OCI-M2 (cell line): Measurements from ENCODE around the gene WNT10A.

Experiments
- DNase-seq: peaks from one replicate; lab custom pipeline; 2025; ENCODE audit not compliant: unreplicated experiment; lab: John Stamatoyannopoulos, UW

WNT10A gene

GRCh38 chr2:218892693-218893348 is 12.2 kb downstream of the WNT10A start:
- no peak for DNase-seq

- DNase-seq, result no peak
These were observed 12.9 kb downstream of the WNT10A start for GRCh38 chr2:218893349-218894150.

DNA sequence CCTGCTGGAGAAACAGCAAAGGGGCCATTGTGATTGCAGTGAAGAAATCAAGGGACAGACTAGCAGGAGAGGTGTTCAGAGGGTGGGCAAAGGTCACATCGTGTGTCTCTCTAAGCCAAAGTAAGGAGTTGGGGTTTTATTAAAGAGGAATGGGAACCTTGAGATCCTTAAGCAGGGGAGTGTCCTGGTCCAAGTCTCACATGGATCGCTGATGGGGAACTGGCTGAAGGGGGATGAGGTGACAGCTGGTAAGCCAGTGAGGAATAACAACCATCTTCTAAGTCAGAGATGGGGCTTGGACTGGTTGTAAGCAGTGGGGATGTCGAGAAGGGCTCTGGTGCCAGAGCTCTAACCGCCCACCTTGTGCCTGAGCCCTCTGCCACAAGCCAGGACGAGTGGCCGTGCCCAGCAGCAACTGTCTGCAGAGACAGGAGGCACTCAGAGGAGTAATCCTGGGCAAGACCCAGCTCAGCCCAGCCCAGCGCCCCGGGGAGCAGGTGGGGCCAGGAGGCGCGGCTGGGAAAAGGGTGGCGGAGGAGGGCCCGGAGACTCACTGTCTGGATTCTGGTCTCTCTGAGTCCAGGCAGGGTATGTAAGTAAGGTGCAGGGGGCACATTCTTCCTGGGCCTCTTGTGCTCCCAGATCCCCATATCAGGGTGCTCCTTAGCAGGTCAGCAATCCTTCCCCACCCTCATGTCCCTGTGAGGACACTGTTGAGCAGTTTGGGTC is 13.7 kb downstream of the WNT10A start:
- DNase-seq, result no peak

DNA sequence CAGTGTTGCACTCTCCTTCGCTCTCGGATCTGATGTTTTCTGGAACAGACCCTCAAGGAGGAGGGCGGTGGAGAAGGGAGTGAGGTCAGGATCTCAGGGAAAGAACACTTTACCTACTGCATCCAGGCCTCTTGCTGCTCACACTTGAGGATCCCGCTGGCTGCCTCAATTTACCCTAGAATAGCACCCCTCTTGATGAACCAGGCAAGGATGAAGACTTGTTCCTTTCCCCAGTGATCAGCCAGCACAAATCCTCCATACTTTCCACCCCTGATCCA is 14.2 kb downstream of the WNT10A start:
- DNase-seq, result no peak

GRCh38 chr2:218895326-218895725 is 14.7 kb downstream of the WNT10A start:
- DNase-seq, result no peak

DNA sequence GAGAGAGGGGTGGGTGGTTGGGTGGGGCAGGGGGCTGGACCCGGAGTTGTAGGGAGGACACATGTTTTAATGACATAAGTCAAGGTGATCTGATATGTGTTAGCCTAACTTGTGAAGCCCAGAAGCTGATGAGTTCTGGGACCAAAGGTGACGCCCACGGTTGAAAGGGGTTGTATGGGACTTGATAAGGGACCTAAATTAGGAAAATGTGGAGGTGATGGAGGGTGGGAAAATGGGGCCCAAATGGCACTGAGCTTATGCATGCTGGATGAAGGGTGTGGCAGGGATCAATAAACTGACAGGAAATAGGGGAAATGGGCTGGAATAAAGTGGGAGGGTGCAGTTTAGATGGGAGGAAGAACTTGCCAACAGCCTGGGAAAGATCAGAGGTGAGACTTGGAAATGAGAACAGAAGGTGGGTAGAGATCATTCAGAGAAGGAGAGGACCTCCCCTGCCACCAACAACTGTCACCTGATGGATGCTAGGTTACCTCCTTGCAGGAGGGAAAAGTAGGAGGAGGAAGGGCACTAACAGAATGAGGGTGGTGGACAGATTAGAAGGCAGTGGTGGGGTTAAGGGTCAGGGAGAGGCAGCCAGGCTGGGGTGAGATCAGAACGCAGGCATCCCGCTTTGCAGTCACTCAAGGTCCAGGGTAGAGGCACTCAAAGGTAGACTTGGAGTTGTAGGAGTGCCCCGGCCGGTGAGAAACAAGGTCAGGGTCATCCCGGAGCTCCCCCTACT is 15.3 kb downstream of the WNT10A start:
- DNase-seq, result no peak

DNA sequence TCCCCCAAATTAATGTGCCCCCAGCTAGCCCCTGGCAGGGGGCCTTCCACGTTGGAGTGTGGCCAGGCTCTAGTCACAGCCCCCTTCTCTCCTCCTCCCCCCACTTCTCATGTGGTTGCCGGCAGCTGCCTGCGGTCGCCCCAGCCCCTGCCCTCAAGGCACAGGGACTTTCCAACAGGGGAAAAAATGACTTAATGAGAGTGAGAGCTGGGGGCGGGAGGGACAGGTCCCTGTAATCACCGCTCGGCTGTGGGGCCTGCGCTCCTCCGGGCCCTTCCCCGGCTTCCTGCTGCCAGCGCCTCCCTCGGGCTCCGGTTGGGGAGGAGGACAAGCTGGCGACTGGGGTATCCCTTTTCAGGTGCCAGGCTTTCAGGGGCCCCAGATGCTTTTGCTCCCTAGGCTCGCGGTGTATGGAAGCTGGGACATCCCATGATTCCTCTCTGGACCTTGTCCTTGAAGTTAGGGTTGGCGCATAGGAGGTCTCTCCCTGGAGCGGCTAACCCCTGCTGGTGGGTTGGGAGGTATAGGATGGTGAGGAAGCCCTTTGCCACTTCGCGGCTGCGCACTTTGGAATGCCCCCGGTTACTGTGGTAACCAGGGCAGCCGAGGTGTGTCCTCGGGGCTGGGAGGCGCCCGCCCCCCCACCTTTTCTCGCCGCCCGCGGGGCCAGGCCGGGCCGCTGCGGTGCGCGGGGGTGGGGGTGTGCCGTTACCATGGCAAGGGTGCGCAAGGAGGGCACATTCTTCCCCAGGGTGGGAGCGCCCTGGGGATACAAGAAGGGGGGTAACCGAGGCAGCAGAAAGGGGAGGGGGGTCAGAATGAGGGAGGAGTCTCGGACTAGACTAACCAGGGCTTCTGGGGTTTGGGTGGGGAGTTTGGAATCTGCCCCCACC is 16.1 kb downstream of the WNT10A start:
- DNase-seq, result no peak

DNA sequence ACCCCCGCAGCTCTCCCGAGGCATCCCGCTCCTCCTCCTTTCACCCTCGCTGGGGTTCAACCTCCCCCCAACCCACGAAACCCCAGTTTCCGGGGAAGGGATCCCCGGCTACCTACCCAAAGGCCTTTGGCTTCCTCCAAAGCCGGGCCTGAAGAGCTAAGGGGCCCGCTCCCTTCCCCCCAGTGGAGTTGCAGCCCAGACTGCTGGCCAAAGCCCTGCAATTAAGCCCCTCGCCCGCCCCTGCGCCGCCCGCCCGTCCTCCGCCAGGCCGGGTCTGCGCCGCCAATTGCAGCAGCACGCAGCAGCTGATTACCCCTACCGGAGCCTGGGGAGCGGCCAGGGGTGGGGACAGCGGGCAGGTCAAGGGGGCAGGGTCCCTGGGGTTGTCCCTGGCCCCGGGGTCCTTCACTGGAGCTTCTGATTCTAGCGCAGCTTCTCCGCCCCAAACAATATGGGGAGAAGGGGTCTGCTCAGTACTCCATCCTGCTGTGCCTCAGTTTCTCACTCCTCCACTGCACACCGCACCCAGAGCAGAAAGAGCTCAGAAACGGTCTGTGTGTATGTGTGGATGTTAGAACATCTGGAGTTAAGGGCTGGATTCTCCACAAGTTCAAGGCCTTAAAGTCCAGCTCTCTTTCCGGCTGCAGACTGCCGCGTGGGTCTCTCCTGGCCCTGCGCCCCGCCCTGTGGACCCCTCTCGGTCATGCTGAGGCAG is 16.9 kb downstream of the WNT10A start:
- DNase-seq, result no peak

- peak; percentile 47 for DNase-seq
These were observed 17.6 kb downstream of the WNT10A start for GRCh38 chr2:218898109-218898878.

- DNase-seq, result no peak
These were observed 18.5 kb downstream of the WNT10A start for GRCh38 chr2:218899147-218899546.

GRCh38 chr2:218902427-218902826 is 21.8 kb downstream of the WNT10A start:
- no peak for DNase-seq

DNA sequence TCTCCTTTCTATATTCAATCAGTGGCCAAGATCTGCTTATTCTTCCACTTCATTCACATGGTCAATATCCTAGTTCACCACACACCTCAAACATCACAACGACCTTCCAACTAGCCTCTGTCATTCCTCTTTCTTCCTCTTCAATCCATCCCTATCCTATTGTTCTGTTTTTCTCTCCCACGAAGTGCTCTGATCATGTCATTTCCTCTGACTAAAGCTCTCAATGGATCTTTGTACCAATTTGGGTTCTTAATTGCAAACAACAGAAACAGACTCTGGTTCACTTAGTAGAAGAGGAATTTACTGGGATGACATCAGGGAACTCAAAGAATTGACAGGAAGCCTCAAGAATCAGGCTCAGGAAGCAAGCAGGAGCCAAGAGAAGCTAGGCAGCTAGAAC is 23.5 kb downstream of the WNT10A start:
- DNase-seq, result no peak

DNA sequence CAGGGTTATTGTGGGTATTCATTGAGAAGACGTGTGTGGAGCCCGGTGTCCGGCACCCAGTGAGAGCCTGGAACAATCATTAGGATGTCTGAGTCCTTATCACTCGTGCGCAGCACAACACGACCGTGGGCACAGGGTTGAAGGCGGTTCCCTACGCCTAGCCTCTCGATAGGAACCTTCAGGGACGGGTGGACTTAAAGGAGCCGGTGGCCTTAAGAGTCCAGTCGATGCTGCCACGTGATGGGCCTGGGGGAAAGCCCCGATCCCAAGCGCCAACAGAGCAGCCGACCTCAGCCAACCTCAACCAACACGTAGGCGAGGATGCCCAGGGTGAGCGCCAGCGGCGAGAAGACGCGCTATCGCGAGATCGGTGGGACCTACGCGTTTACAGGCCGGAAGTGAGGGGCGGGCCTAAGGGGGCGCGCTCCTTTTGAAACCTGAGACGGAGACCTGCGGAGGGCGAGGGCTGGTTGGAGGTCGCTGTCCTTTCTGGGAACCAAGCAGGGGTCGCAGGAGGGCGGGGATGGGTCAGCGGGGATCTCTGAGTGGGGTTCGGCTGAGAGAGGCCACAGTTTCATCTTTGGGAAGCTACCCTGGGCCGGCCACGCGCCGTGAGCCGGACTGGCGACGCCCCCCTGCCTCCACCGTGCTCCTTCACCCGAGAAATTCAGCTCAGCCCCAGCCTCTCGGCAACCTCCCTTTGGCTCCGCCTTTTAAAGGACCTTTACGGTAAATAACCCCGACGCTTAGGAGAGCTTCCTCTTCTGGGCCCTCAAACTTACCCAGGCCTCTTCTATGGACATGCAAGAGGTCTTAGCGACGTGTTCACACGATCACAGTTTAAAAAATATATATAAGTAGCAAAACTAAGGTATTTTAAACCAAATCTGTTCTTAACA is 28.3 kb downstream of the WNT10A start:
- DNase-seq, result peak; percentile 65

- DNase-seq, result no peak
These were observed 30.1 kb downstream of the WNT10A start for GRCh38 chr2:218910741-218911140.

DNA sequence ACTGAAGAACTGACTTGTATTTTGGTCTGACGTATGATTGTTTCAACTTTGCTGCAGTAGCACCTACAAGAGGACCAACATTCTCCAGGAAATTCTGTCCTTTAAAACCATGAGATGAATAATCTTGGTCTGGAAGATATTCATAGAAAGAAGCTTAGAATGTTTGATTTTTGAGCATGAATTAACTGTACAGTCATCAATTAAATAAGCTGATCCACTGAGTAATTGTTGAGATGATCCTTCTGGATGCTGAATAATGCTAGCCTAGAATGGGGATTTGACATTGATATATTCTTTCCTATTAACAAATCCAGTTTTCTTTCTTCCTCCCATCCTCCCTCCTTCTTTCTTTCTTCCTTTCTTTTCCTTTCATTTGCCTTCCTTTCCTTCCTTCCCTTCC is 39.9 kb downstream of the WNT10A start:
- DNase-seq, result no peak

DNA sequence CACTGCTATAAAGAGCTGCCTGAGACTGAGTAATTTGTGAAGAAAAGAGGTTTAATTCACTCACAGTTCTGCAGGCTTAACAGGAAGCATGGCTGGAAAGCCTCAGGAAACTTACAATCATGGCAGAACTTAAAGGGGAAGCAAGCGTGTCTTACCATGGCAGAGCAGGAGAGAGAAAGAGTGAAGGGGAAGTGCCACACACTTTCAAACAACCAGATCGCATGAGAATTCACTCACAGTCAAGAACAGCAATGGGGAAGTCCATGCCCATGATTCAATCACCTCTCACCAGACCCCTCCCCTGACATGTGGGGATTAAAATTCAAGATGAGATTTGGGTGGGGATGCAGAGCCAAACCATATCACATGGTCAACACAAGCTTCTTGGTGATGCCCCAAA is 44.1 kb downstream of the WNT10A start:
- DNase-seq, result no peak

GRCh38 chr2:218925434-218925833 is 44.8 kb downstream of the WNT10A start:
- DNase-seq, result no peak

- DNase-seq, result no peak
These were observed 46.8 kb downstream of the WNT10A start for GRCh38 chr2:218927422-218927821.
